ENCODE results near the gene MPRIP. TPM values are rescaled to one million over a fixed set of nuclear protein-coding genes. Genes with fewer than 3 reads are reported as not detected.

MPRIP gene
- total and polyA plus RNA-seq, 2 of the 13 experiments (the other 11 are each of a cell fraction or from before 2014, with no cell fraction given), result 50.2 to 52.4 TPM

DNA sequence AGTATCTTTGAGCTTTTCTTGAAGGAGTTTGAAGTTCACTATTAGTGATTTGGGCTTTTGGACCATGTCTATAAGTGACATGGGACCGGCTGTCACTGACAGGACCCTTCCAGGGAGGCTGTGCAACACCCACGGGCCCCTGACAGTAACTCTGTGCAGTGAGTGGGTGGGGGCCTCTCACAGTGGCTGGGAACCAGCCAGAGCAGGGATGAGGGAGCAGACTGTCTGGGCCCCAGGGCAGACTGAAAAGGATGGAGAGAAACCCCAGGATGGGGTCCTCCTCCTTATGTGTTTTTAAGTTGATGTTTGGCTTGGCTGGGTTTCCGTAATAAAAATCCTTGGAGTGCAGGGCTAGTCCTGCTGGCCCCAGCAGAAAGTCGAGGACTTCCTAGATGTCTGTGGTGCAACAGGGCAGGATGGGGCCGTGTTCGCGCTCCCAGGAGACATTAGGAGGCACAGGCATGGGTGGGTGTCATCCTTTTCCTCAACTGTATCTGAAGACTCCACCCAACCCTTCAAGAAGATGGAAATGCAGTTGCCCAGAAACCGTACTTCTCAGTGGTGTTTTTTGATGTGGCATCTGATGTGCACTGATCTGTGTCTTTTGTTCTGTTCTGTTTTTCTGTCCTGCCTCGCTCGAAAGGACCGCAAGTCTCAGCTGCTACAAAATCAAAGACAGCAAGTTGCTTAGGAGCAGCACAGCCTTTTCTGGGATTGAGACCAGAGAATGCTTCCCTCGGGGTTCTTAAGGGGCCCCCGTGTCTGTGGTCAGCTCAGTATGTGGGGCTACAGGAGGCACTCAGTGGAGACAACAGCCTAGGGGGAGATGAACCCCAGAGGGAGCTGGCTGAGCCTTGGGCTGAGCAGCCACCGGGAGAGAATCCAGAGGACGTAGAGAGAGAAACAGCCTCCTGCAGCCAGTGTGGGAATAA, 139.7 kb downstream of the MPRIP start (continued):
- TF ChIP-seq, protein P1, sequence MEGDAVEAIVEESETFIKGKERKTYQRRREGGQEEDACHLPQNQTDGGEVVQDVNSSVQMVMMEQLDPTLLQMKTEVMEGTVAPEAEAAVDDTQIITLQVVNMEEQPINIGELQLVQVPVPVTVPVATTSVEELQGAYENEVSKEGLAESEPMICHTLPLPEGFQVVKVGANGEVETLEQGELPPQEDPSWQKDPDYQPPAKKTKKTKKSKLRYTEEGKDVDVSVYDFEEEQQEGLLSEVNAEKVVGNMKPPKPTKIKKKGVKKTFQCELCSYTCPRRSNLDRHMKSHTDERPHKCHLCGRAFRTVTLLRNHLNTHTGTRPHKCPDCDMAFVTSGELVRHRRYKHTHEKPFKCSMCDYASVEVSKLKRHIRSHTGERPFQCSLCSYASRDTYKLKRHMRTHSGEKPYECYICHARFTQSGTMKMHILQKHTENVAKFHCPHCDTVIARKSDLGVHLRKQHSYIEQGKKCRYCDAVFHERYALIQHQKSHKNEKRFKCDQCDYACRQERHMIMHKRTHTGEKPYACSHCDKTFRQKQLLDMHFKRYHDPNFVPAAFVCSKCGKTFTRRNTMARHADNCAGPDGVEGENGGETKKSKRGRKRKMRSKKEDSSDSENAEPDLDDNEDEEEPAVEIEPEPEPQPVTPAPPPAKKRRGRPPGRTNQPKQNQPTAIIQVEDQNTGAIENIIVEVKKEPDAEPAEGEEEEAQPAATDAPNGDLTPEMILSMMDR (CRISPR knock-in tag; IDR thresholded peaks at IDR 0.05), result no peak
- no peak for TF ChIP-seq DMAP1 (CRISPR knock-in tag; IDR thresholded peaks at IDR 0.05)
- no peak for TF ChIP-seq FOXK2 (IDR thresholded peaks at IDR 0.05)

DNA sequence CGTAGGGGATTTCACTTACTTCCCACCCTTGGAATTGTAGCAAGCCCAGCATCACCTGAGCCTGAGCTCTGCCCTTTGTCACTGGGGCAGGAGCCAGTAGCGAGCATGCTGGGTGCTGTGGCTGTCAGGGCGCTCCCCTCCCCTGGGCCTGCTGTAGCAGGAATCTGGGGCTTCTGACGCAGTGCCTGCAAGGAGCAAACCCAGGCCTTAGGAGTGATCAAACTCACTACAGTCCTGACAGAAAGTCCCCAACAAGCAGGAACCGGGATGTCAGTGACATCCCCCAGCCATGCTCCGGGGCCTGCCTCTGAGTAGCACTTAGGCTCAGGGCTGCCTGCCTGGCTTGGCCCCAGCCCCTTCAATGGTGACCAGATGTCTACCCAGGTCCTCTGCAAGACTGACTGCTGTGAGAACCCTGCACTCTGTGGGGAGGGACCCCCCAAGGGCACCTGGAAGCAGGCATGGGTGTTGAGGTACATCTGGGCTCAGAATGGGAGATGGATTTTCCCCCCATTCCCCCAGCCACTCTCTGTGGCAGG, 140.4 kb downstream of the MPRIP start:
- no peak for DNase-seq (ENCODE audit: low spot score)
- no peaks in the 10 kb centered on the region for H3K79me2 ChIP-seq (ENCODE audit: insufficient read depth, low read length)
- H3K9me3 ChIP-seq (ENCODE audit: low read length), result no peaks in the 10 kb centered on the region
- no peak overlapping the region for H3K4me3 ChIP-seq (replicated peaks in 1 of 3; ENCODE audit: insufficient read depth in 1 of 3, low read depth in 2 of 3, low read length in 3 of 3)
- H4K20me1 ChIP-seq (ENCODE audit: insufficient read depth, low read length), result no peaks in the 10 kb centered on the region
- intact Hi-C loops (cut with micrococcal nuclease; ENCODE audit: unreplicated experiment), result no loop called here
- H3K4me2 ChIP-seq (ENCODE audit: low read depth, low read length), result no peak overlapping the region
- in situ Hi-C loops (cut with HindIII; ENCODE audit: extremely low pct_ligation_motif_present, low pct_unique_long_range_greater_than_20kb), result no loop called here
- ChIA-PET CTCF (ENCODE audit: low intra/inter-chr PET ratio, low total read pairs) (no interaction called here), POLR2A (no interaction called here)
- H3K9ac ChIP-seq (ENCODE audit: insufficient read depth, low read depth, low read length), result no peak overlapping the region
- no peak for FAIRE-seq
- ATAC-seq, result no peak
- peaks cover 13 to 43% of the 10 kb centered on the region in 2 experiments; a peak in 4 of 5 replicates for H3K36me3 ChIP-seq (replicated peaks in 1 of 2; ENCODE audit: control insufficient read depth in 1 of 2, insufficient read depth in 2 of 2, low read length in 2 of 2)
- H2AFZ ChIP-seq (ENCODE audit: low read length), result no peak overlapping the region
- 100% methylated on average over 1 of the region's 6 CpGs for WGBS (ENCODE audit: low lambda C conversion rate)
- H3K4me1 ChIP-seq (ENCODE audit: insufficient read depth, low read length), result no peaks in the 10 kb centered on the region
- no peak overlapping the region for H3K27ac ChIP-seq (ENCODE audit: extremely low read length, insufficient read depth, low read length)
- no peaks in the 10 kb centered on the region for H3K27me3 ChIP-seq (ENCODE audit: control insufficient read depth in 1 of 2, insufficient read depth in 2 of 2, low read length in 2 of 2)
- no TSS peak for BruUV-seq (replicated peaks)
- no peak for TF ChIP-seq ONECUT2 (CRISPR knock-in tag; IDR thresholded peaks at IDR 0.05)
- TF ChIP-seq, protein P2, sequence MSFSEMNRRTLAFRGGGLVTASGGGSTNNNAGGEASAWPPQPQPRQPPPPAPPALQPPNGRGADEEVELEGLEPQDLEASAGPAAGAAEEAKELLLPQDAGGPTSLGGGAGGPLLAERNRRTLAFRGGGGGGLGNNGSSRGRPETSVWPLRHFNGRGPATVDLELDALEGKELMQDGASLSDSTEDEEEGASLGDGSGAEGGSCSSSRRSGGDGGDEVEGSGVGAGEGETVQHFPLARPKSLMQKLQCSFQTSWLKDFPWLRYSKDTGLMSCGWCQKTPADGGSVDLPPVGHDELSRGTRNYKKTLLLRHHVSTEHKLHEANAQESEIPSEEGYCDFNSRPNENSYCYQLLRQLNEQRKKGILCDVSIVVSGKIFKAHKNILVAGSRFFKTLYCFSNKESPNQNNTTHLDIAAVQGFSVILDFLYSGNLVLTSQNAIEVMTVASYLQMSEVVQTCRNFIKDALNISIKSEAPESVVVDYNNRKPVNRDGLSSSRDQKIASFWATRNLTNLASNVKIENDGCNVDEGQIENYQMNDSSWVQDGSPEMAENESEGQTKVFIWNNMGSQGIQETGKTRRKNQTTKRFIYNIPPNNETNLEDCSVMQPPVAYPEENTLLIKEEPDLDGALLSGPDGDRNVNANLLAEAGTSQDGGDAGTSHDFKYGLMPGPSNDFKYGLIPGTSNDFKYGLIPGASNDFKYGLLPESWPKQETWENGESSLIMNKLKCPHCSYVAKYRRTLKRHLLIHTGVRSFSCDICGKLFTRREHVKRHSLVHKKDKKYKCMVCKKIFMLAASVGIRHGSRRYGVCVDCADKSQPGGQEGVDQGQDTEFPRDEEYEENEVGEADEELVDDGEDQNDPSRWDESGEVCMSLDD (CRISPR knock-in tag; IDR thresholded peaks at IDR 0.05; ENCODE audit: borderline replicate concordance), result no peak
- no peak for TF ChIP-seq ZNF232 (CRISPR knock-in tag; IDR thresholded peaks at IDR 0.05; ENCODE audit: borderline replicate concordance)
- no peak for TF ChIP-seq KDM5B (CRISPR knock-in tag; IDR thresholded peaks at IDR 0.05; ENCODE audit: borderline replicate concordance)
- TF ChIP-seq KDM1A (CRISPR knock-in tag; IDR thresholded peaks at IDR 0.05), result no peak
- TF ChIP-seq, protein P3, sequence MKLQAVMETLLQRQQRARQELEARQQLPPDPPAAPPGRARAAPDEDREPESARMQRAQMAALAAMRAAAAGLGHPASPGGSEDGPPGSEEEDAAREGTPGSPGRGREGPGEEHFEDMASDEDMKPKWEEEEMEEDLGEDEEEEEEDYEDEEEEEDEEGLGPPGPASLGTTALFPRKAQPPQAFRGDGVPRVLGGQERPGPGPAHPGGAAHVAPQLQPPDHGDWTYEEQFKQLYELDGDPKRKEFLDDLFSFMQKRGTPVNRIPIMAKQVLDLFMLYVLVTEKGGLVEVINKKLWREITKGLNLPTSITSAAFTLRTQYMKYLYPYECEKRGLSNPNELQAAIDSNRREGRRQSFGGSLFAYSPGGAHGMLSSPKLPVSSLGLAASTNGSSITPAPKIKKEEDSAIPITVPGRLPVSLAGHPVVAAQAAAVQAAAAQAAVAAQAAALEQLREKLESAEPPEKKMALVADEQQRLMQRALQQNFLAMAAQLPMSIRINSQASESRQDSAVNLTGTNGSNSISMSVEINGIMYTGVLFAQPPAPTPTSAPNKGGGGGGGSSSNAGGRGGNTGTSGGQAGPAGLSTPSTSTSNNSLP (IDR thresholded peaks at IDR 0.05; ENCODE audit: low read depth, low read length), result no peak
- TF ChIP-seq ZNF282 (IDR thresholded peaks at IDR 0.05; ENCODE audit: partially characterized antibody), result no peak
- no peak for TF ChIP-seq NFIC (IDR thresholded peaks at IDR 0.05; ENCODE audit: low read length)
- TF ChIP-seq ZNF788 (CRISPR knock-in tag; IDR thresholded peaks at IDR 0.05; ENCODE audit: borderline replicate concordance), result no peak
